ENCODE measurements around the gene DIDO1. TPM values are rescaled to one million over a fixed set of nuclear protein-coding genes. Genes with fewer than 3 reads are reported as not detected.

DIDO1 gene
- total RNA-seq, 4 donors from 2014 or later, result 40.6 to 64.4 (median 54.1) TPM

- ATAC-seq (ENCODE audit: low FRiP score) (no peak), DNase-seq (ENCODE audit: low spot score) (no peak)
- no peak for TF ChIP-seq CTCF (IDR thresholded peaks at IDR 0.05)
Measured at GRCh38 chr20:62880147-62880934, 46.0 kb downstream of the DIDO1 start.

- DNase-seq (ENCODE audit: low spot score) (no peak), ATAC-seq (ENCODE audit: low FRiP score) (no peak)
- TF ChIP-seq CTCF (IDR thresholded peaks at IDR 0.05), result no peak
Measured at GRCh38 chr20:62879275-62880146, 46.8 kb downstream of the DIDO1 start.

- no peak for TF ChIP-seq CTCF (IDR thresholded peaks at IDR 0.05)
Measured at GRCh38 chr20:62878244-62879038, 47.9 kb downstream of the DIDO1 start.

GRCh38 chr20:62876902-62877816 is 49.1 kb downstream of the DIDO1 start:
- DNase-seq (ENCODE audit: low spot score) (no peak), ATAC-seq (ENCODE audit: low FRiP score) (peak; percentile 57)
- TF ChIP-seq CTCF (IDR thresholded peaks at IDR 0.05), result no peak

More at GRCh38 chr20:62878244-62879038, 47.9 kb downstream of the DIDO1 start:
- DNase-seq (ENCODE audit: low spot score), result no peak
- no peak for ATAC-seq (ENCODE audit: low FRiP score)

GRCh38 chr20:62876501-62876901 is 49.8 kb downstream of the DIDO1 start:
- ATAC-seq (ENCODE audit: low FRiP score) (peak; percentile 3), DNase-seq (ENCODE audit: low spot score) (no peak)
- TF ChIP-seq CTCF (IDR thresholded peaks at IDR 0.05), result no peak
